Stimulated activated CD4-positive, alpha-beta T cell treated with anti-CD3 and anti-CD28 coated beads, Interleukin-1b, Interleukin-23, amount 100 ng/mL, for 24 hours (primary cell): ENCODE data around the gene MON2.
"Not testable (repeated sequence)": the region's sequence is repeated elsewhere in the genome, so short reads cannot be mapped to it uniquely, and the experiment has no call there.

ENCODE experiments used
- DNase-seq, 4 experiments: peaks; one replicate each; pipeline ENCODE4 v3.0.0-alpha.2; 2020; ENCODE audit warnings: low read depth in 4 of 4, low spot score in 1 of 4

The MON2 gene, protein sequence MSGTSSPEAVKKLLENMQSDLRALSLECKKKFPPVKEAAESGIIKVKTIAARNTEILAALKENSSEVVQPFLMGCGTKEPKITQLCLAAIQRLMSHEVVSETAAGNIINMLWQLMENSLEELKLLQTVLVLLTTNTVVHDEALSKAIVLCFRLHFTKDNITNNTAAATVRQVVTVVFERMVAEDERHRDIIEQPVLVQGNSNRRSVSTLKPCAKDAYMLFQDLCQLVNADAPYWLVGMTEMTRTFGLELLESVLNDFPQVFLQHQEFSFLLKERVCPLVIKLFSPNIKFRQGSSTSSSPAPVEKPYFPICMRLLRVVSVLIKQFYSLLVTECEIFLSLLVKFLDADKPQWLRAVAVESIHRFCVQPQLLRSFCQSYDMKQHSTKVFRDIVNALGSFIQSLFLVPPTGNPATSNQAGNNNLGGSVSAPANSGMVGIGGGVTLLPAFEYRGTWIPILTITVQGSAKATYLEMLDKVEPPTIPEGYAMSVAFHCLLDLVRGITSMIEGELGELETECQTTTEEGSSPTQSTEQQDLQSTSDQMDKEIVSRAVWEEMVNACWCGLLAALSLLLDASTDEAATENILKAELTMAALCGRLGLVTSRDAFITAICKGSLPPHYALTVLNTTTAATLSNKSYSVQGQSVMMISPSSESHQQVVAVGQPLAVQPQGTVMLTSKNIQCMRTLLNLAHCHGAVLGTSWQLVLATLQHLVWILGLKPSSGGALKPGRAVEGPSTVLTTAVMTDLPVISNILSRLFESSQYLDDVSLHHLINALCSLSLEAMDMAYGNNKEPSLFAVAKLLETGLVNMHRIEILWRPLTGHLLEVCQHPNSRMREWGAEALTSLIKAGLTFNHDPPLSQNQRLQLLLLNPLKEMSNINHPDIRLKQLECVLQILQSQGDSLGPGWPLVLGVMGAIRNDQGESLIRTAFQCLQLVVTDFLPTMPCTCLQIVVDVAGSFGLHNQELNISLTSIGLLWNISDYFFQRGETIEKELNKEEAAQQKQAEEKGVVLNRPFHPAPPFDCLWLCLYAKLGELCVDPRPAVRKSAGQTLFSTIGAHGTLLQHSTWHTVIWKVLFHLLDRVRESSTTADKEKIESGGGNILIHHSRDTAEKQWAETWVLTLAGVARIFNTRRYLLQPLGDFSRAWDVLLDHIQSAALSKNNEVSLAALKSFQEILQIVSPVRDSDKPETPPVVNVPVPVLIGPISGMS (N-terminal part only)

DNA sequence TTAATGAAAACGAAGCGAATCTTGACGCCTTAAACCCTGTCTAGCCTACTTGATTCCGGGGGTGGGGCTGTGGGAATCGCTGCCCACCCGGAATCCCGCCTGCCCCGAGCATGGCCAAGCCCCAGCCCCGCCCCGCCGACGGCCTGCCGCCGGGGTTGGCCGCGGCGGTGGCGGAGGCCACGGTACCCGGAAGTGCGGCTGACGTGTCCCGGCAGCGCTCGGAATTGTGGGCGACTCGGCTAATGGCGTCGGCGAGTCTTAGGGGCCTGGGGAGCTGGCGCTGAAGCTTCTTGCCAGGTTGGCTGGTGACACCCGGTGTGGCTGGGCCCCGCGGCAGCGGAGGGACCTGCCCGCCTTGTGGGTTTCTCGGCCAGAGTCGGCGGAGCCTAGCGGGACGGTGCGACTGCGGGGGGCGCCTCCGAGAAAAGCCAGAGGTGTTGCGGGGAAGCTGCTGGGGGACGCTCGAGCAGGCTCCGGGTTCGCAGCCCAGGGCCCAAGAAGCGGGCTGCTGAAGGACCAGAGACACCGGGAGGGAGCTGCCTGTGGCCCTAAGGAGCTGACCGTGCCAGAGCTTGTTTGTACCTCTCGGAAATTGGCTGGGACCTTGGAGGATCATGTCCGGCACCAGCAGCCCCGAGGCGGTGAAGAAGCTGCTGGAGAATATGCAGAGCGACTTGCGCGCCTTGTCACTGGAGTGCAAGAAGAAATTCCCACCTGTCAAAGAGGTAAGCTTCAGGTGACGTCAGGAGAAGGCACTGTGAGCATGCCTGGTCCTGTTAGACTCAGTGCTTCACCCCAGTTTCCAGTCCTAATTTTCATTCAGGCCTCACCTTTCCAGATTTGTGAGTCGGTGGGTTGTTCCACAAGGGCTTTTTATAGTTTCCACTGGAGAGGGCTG is at the start of gene MON2:
Gene MON2, plus strand, starts transcription at position 233 of the 898 bp plus-strand sequence. Its CDS starts 382 bp downstream, at position 615.
- peak; percentile 61 to 82 (median 72) for DNase-seq

DNA sequence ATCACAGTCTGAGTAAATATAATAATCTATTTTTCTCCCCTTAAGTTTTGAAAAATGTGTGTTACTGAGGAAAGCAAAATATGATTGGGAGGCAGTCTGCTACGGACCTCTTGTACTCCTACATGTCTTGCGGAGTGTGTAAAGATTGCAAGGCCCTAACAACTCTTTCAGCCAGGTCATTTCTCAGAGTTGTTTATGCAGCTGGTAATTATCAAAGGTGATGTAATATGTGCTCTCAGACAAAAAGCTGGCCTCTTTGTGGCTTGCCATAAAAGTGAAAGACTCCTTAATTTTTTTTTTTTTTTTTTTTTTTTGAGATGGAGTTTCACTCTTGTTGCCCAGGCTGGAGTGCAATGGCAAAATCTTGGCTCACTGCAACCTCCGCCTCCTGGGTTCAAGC is 40.5 kb upstream of the MON2 start:
- no peak for DNase-seq

DNA sequence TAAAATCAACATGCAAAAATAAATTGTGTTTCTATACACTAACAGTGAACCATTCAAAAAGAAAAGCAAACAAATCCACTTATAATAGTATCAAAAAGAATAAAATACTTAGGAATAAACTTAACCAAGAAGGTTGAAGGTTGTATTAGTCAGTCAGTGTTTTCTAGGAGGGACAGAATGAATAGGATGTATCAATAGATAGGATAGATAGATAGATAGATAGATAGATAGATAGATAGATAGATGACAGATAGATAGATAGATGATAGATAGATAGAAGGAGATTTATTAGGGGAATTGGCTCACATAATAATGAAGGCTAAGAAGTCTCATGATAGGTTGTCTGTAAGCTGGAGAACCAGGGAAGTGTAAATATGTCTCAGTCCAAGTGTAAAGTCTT is 37.2 kb upstream of the MON2 start:
- no peak for DNase-seq

DNA sequence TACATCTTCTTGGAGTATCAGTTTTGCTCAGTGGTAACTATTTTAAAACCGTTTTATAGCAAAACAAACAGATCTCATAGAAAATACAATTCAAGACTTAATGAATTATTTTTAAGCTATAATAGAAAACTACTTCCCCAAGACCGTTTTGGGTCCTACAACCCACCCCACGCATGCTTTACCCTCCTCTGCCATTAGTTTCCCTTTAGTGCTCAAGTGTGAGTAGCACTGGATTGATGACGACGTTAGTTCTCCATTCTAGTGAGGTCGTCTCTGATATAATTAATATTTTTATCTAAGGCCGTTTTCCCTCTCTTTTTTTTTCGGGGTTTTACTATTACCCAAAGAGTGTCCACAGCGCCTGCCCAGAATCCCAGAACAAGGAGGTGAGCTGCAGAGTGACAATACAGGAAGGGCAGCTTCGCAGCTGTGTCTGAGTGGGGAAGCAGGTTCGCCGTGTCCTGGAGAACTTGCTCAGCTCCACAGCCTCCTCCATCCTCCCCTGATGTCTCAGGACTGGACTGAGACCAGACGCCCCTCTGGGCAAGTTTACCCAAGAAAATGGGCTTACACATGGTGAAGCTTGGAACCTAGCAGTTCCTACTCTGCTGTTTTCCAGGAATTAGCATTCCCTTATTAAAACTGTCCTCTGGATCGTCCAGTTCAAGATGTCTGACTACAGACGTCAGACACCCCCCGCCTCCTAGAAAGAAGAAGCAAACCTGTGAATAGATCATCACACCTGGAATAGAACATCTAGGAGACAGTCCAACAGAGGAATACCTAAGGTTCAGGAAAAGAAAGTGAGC is 31.9 kb upstream of the MON2 start:
- DNase-seq: no peak

DNA sequence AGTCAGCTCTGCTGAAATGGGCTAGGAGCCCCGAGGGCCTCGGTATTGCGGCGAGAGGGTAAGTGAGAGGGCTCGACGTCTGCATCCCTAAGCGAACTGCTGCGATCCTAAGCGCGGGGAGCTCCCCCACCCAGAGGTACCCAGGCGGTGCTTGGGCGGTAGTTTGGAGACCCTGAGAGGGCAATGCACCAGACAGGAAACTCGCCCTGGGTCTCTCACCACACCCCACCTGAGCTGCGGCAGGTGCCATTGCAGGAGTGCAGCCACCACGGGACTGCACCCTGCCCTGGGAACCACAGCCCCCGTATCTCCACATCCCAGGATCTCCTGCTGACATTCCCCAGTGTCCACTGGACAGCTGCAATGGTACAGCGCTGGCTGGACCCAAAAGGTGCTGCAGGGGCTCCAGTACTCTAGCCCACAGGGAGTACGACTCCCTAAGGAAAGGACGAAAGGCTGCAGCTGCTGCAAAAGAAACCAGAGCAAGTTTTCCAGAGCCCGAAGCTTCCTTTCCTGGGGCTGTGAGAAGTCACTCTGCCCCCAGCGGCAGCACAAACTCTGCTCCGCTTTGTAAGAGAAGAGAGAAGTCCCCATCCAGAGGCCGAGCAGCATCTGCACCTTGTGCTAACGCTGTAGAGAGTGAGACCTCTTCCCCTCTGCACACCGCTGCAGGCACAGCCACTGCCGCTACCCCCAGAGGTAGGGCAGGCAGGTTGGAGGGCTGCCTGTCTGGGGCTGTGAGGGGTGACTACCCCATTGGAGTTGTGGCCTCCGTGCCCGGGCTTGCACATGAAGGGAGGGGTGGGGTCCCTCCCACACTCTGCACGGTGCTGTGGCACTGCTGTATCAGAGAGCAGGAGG is 31.1 kb upstream of the MON2 start:
- peak in 2 of 4 experiments; percentile 10 to 13 for DNase-seq

DNA sequence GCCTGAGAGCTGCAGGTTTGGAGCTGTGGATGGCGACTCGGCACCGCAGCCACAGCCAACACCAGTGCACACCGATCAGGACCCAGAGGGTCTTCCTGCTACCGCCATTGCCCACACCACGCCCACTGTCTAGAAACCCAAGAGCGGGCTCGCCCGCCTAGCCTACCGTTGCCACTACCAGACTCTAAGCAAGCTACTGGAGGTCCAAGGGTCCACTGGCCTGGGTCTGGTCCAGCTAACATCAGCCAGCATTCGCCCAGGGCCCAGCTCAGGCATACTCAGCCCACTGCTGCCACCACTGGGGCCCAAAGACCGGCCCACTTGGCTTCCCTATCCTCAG is 30.5 kb upstream of the MON2 start:
- DNase-seq: no peak

DNA sequence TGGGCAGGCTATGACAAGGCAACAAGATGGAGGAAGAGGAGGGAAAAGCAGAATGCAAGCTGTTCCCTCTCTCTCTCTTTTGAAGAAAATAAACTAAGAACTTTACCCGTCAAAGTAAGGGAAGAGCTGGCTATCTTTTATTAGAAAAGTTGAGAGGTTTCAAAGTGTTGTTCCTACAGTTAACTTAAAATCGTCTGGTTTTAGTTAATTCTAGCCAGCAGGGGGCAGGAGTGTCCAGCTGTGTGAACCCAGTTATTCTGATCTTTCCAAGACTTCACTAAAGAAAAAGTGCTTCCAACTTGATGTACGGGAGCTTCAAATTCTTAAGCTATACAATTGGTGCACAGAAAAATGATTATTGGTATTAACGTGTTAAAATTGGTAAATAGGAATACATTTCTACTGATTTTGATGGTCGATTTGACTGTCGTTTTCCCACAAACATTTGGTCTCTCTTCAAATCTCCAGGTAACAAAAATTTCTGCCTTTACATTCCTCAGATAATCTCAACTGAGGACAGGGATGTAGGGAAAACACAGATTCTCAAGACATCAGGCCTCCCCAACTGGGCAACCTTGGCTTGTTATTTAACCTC is 28.4 kb upstream of the MON2 start:
- peak; percentile 14 to 48 (median 36) for DNase-seq

DNA sequence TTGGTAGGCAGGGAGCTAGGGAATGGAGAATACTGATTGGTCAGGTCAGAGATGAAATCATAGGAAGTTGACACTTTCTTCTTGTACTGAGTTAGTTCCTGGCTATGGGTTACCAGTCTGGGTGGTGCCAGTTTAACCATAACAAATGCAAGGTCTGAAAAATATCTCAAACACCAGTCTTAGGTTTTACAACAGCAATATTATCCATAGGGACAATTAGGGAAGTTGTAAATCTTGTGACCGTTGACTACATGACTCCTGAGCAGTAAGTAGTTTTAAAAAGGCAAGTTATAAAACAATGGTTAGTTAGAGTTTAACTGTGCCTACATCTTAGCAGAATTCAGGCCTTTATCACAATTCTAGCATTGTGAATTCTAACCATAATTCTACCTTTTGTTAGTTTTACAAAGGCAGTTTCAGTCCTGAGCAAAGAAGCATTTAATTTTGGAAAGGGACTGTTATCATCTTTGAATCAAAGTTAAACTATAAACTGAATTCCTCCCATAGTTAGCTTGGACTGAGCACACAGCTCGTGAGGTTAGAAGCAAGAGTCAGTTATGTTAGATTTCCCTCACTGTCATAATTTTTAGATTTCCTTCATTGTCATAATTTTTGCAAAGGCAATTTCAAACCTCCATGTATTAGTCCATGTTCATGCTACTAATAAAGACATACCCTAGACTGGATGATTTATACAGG is 19.7 kb upstream of the MON2 start:
- DNase-seq: no peak

DNA sequence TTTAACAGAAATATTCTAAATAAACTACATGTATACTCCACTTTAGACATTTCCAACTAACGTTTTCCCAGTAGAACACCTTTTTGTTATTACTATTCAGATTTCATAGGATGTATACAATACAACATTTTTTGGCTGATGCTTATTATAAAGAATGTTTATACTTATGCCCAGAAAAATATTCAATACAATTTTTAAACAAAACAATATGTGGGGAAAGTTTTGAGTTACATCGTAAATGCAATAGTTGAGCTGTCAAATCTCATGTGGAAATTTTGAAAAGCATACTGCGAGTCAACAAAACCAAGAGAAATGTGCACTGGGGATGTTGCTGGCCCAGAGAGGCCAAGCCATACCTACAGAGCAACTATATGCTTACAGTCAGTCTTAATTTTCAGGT is 18.2 kb upstream of the MON2 start:
- DNase-seq: no peak

DNA sequence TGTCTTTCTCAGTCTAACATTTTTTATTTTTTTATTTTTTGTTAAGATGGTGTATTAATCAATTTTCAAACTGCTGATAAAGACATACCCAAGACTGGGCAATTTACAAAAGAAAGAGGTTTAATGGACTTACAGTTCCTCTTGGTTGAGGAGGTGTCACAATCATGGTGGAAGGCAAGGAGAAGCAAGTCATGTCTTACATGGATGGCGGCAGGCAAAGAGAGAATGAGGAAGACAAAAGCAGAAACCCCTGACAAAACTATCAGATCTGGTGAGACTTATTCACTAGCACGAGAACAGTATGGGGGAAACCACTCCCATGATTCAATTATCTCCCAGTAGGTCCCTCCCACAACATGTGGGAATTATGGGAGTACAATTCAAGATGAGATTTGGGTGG is 11.2 kb upstream of the MON2 start:
- DNase-seq: not testable (repeated sequence)

DNA sequence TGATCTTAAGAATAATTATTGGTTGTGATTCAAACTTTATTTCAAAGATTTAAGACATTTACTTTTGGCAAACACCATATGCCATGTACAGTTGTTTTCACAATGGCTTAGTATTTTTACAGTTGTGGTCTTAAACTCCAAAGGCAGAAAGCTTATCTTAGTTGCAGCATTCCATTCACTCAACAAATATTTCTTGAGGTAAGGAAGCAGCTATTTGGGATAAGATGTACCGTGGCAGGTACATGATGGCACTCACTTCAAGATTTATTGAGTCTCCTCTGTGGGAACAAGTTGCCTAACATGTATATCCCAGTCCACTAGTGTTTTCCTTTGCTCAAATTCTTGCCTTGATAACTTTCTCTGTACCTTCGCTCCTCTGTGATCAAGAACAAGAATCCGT is 8.0 kb upstream of the MON2 start:
- DNase-seq: no peak

DNA sequence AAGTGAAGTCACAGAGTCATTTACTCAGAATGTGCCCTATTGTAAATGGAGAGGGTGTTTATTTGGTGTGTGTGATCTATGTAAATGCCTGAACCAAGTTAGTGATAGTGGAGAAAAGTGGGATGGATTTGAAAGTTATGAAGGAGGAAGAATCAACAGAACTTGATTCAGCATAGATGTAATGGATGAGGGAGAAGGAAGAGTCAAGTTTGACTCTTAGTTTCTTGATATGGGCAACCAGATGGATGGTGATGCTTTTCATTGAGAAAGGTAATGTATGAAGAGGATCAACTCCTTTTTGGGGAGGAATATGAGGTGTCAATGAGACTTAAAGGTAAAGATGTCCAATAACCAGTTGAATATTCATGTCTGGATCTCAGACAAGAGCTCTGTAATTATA is 6.7 kb upstream of the MON2 start:
- DNase-seq: no peak

DNA sequence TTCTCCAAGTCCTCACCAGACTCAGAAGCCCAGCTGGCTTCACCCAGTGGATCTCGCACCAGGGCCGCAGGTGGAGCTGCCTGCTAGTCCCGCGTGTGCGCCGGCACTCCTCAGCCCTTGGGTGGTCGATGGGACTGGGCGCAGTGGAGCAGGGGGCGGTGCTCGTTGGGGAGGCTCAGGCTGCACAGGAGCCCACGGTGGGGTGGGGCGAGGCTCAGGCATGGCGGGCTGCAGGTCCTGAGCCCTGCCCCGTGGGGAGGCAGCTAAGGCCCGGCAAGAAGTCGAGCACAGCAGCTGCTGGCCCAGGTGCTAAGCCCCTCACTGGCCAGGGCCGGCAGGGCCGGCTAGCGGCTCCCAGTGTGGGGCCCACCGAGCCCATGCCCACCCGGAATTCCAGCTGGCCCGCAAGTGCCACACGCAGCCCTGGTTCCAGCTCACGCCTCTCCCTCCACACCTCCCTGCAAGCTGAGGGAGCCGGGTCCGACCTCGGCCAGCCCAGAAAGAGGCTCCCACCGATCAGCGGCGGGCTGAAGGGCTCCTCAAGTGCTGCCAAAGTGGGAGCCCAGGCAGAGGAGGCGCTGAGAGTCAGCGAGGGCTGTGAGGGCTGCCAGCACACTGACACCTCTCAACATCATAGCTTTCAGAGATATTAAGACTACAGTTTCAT is 5.3 kb upstream of the MON2 start:
- DNase-seq: not testable (repeated sequence)

DNA sequence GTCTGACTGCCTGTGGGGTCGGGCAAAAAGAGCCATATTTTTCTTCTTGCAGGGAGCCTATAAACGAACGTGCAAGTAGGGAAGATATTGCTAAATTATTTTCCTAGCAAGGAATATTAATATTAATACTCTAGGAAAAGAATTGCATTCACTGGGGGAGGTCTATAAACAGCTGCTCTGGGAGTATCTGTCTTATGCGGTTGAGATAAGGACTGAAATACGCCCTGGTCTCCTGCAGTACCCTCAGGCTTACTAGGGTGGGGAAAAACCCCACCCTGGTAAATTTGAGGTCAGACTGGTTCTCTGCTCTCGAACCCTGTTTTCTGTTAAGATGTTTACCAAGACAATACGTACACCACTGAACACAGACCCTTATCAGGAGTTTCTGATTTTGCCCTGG is 3.4 kb upstream of the MON2 start:
- DNase-seq: not testable (repeated sequence)

DNA sequence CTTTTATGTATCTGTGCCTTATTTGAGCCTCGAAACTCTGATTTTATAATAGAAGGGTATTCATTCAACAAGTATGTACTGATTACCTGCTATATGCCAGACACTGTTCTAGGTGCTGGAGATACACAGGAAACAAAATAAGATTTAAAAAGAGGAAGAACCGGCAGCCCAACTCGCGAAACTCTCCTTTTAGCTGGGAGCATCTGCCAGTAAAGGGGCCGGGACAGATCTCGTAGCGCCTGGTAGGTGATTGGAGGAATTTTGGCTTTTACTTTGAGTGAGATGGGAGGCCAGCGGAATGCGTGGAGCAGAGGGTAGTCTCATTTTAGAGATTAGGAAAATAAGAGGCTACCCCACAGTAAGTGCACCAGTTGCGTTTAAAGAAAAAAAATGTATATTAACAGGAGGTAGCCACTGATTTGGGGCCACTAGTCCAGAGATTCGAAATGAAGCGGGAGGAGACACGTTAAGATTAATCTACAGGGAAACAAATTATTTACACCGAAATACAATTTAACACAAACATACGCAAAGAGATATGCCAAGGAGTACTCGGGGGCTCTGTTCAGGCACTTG is 520 bp upstream of the MON2 start:
- DNase-seq: no peak

DNA sequence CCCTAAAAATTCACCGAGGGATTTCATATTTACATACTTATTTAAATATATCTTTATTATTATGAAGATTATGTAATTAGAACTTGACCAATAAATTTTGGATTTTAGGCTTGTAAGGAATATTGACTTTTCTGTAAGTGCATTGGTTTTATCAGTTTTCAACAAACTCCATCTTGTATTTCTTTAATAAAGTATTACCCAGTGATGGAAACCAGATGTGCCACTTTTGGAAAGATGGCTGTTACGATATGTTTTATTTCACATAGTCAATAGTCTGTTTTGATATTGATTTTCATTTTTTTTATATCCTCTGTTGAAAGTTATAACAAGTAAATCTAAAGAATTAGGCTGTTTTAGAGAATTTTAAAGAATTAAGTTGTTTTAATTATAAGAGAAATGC is 1.8 kb downstream of the MON2 start:
- DNase-seq: no peak

DNA sequence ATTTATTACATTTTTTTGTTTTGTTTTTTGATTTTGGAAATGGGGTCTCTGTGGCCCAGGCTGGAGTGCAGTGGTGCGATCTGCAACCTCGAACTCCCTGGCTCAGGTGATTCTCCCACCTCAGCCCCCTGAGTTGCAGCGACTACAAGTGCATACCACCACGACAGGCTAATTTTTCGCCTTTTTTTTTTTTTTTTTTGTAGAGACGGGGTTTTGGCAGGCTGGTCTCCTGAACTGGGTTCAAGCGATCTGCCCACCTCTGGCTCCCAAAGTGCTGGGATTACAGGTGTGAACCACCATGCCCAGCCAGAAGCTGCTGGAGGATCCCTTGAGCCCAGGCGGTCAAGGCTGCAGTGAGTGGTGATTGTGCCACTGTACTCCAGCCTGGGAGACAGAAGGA is 2.3 kb downstream of the MON2 start:
- no peak for DNase-seq
